OCI-LY7 (cell line): ENCODE results near the gene USP44.

Source experiments
- EZH2phosphoT487 ChIP-seq: fragments of 200-600 bp; sonication (generic); IDR thresholded peaks from 2 replicates; pipeline ENCODE4 v1.6.1; 2018; ENCODE audit warnings: low read depth, borderline replicate concordance, mild to moderate bottlenecking, mixed run types, antibody characterized with exemption, low read length, moderate library complexity, mixed read lengths
- TF ChIP-seq, protein P1 (sequence below): fragments of 200-600 bp; sonication (generic); conservative IDR thresholded peaks from 2 replicates; pipeline ENCODE4 v1.5.1; 2014; ENCODE audit warnings: mild to moderate bottlenecking, antibody characterized with exemption, low read length, moderate library complexity, mixed read lengths

DNA sequence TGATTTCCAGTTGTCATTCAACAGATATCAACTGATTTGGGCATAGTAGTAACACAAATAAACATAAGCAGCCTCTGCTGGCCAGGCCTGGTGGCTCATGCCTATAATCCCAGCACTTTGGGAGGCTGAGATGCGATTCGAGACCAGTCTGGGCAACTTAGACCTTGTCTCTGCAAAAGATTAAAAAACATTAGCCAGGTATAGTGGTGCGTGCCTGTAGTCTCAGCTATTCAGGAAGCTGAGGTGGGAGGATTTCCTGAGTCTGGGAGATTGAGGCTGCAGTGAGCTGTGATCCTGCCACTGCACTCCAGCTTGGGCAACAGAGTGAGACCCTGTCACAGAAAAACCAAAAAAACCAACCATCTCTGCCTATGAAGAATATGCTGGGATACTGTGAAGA lies 70.2 kb downstream of the USP44 start:
- no peak for TF ChIP-seq EZH2phosphoT487
- TF ChIP-seq, protein P1, sequence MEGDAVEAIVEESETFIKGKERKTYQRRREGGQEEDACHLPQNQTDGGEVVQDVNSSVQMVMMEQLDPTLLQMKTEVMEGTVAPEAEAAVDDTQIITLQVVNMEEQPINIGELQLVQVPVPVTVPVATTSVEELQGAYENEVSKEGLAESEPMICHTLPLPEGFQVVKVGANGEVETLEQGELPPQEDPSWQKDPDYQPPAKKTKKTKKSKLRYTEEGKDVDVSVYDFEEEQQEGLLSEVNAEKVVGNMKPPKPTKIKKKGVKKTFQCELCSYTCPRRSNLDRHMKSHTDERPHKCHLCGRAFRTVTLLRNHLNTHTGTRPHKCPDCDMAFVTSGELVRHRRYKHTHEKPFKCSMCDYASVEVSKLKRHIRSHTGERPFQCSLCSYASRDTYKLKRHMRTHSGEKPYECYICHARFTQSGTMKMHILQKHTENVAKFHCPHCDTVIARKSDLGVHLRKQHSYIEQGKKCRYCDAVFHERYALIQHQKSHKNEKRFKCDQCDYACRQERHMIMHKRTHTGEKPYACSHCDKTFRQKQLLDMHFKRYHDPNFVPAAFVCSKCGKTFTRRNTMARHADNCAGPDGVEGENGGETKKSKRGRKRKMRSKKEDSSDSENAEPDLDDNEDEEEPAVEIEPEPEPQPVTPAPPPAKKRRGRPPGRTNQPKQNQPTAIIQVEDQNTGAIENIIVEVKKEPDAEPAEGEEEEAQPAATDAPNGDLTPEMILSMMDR = 0 out of 2 replicates have a peak, but pooled peaks have one; percentile 15
